ENCODE results near the gene HENMT1.
"Not testable (repeated sequence)": the region's sequence is repeated elsewhere in the genome, so short reads cannot be mapped to it uniquely, and the experiment has no call there.

The HENMT1 gene

DNA sequence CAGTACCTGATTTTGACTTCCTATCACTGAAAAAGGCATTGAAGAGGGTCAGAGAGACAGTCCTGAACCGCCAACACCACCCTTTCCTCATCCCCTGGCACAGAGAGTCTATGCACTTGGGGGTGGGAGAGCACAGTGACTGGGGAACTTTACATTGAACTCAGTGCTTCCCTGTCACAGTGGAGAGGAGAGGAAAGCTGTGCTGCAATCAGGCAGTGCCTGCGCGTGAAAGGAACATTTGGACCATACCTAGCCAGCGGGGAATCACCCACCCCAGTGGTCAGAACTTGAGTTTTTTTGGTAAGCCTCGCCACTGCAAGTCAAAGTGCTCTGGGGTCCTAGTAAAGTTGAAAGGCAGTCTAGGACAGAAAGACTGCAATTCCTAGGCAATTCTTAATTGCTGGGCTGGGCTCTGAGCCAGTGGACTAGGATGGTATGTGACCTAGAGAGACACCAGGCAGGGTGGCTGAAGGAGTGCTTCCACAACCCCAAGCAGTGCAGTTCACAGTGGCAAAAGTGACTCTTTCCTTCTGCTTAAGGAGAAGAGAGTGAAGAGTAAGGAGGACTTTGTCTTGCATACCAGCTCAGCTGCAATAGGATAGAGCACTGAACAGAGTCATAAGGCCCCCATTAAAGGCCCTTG, 9.4 kb upstream of the HENMT1 start:
- no peak overlapping the region for H3K4me3 ChIP-seq (ENCODE audit: low read length in 2 of 2)
- H3K9ac ChIP-seq (ENCODE audit: low read depth in 1 of 2, low read length in 2 of 2), result no peak overlapping the region
- H3K27me3 ChIP-seq (ENCODE audit: control insufficient read depth in 2 of 2, insufficient read depth in 2 of 2, low read length in 2 of 2), result no peaks in the 10 kb centered on the region
- no peaks in the 10 kb centered on the region for H3K36me3 ChIP-seq (ENCODE audit: control insufficient read depth in 2 of 2, insufficient read depth in 2 of 2, low read length in 2 of 2)
- H3K27ac ChIP-seq (ENCODE audit: low read depth in 2 of 2, low read length in 2 of 2), result no peak overlapping the region
- no peaks in the 10 kb centered on the region for H3K4me1 ChIP-seq (ENCODE audit: control insufficient read depth in 2 of 2, insufficient read depth in 2 of 2, low read length in 2 of 2)
- H3K9me3 ChIP-seq (ENCODE audit: control insufficient read depth in 2 of 2, low read length in 2 of 2), result no peaks in the 10 kb centered on the region

DNA sequence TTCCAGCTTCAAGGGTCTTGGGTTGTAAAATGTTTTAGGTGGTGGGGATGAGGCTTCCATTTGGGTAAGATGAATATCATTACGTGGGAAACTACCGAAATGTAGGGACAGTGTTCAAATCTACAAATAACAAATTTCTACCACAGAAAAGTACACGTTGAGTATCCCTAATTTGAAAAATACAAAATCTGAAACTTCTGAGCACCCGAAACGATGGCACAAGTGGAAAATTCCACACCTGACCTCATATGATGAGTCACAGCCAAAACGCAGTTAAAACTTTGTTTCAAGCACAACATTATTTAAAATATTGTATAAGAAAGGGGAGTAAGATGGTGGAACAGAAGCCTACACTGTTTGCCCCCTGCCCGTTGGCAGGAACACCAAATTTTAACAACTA, 8.8 kb upstream of the HENMT1 start:
- H3K4me1 ChIP-seq (ENCODE audit: control insufficient read depth in 2 of 2, insufficient read depth in 2 of 2, low read length in 2 of 2), result no peaks in the 10 kb centered on the region

DNA sequence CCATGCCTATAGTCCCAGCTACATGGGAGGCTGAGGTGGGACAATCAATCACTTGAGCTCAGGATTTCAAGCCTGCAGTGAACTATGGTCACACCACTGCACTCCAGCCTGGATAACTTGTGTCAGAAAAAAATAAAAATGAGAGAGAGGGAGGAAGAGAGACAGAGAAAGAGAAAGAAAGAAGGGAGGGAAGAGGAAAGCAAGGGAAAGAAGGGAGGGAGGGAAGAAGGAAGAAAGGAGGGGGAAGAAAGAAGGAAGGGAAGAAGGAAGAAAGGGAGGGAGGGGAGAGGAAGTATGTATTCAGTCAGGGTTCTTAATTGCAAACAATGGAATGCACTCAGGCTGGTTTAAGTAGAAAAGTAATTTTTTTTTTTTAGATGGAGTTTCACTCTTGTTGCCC, 7.9 kb upstream of the HENMT1 start:
- Histone ChIP-seq H3K36me3 (ENCODE audit: control insufficient read depth in 2 of 2, insufficient read depth in 2 of 2, low read length in 2 of 2) (no peaks in the 10 kb centered on the region), H3K9ac (ENCODE audit: low read depth in 1 of 2, low read length in 2 of 2) (no peak overlapping the region), H3K4me3 (ENCODE audit: low read length in 2 of 2) (no peak overlapping the region), H3K27me3 (ENCODE audit: control insufficient read depth in 2 of 2, insufficient read depth in 2 of 2, low read length in 2 of 2) (no peaks in the 10 kb centered on the region), H3K9me3 (ENCODE audit: control insufficient read depth in 2 of 2, low read length in 2 of 2) (no peaks in the 10 kb centered on the region), H3K27ac (ENCODE audit: low read depth in 2 of 2, low read length in 2 of 2) (no peak overlapping the region), H3K4me1 (ENCODE audit: control insufficient read depth in 2 of 2, insufficient read depth in 2 of 2, low read length in 2 of 2) (no peaks in the 10 kb centered on the region)

More for the DNA sequence above, 8.8 kb upstream of the HENMT1 start:
- no peaks in the 10 kb centered on the region for H3K27me3 ChIP-seq (ENCODE audit: control insufficient read depth in 2 of 2, insufficient read depth in 2 of 2, low read length in 2 of 2)
- H3K4me3 ChIP-seq (ENCODE audit: low read length in 2 of 2), result no peak overlapping the region
- no peak overlapping the region for H3K9ac ChIP-seq (ENCODE audit: low read depth in 1 of 2, low read length in 2 of 2)
- H3K27ac ChIP-seq (ENCODE audit: low read depth in 2 of 2, low read length in 2 of 2), result no peak overlapping the region
- H3K36me3 ChIP-seq (ENCODE audit: control insufficient read depth in 2 of 2, insufficient read depth in 2 of 2, low read length in 2 of 2), result no peaks in the 10 kb centered on the region
- H3K9me3 ChIP-seq (ENCODE audit: control insufficient read depth in 2 of 2, low read length in 2 of 2), result no peaks in the 10 kb centered on the region

DNA sequence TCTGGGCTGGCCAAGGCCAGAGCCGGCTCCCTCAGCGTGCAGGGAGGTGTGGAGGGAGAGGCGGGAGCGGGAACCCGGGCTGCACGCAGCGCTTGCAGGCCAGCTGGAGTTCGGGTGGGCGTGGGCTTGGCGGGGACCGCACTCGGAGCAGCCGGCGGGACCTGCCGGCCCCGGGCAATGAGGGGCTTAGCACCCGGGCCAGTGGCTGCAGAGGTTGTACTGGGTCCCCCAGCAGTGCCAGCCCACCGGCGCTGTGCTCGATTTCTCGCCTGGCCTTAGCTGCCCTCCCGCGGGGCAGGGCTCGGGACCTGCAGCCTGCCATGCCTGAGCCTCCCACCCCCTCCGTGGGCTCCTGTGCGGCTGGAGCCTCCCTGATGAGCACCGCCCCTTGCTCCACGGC, 6.5 kb upstream of the HENMT1 start:
- H3K27me3 ChIP-seq (ENCODE audit: control insufficient read depth in 2 of 2, insufficient read depth in 2 of 2, low read length in 2 of 2); H3K27ac ChIP-seq (ENCODE audit: low read depth in 2 of 2, low read length in 2 of 2); H3K9ac ChIP-seq (ENCODE audit: low read depth in 1 of 2, low read length in 2 of 2); H3K36me3 ChIP-seq (ENCODE audit: control insufficient read depth in 2 of 2, insufficient read depth in 2 of 2, low read length in 2 of 2); H3K4me3 ChIP-seq (ENCODE audit: low read length in 2 of 2); H3K9me3 ChIP-seq (ENCODE audit: control insufficient read depth in 2 of 2, low read length in 2 of 2); H3K4me1 ChIP-seq (ENCODE audit: control insufficient read depth in 2 of 2, insufficient read depth in 2 of 2, low read length in 2 of 2): not testable (repeated sequence)

DNA sequence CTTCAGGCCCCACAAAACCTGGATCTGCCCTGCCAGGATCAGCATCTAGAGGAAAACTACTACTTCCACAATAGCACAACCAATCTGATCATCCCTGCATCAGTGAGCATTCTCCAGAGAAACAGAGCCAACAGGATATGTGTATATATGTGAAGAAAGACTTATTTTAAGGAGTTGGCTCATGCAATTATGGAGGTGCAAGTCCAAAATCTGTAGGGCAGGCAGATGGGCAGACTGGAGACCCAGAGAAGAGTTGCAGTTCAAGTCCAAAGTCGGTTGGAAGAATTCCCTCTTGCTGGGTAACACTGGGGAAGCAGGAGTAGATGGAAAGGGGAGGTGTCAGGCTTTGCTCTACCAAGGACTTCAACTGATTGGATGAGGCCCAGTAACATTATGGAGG, 4.9 kb upstream of the HENMT1 start:
- no peaks in the 10 kb centered on the region for H3K27me3 ChIP-seq (ENCODE audit: control insufficient read depth in 2 of 2, insufficient read depth in 2 of 2, low read length in 2 of 2)
- H3K36me3 ChIP-seq (ENCODE audit: control insufficient read depth in 2 of 2, insufficient read depth in 2 of 2, low read length in 2 of 2), result no peaks in the 10 kb centered on the region
- no peak overlapping the region for H3K27ac ChIP-seq (ENCODE audit: low read depth in 2 of 2, low read length in 2 of 2)
- H3K4me1 ChIP-seq (ENCODE audit: control insufficient read depth in 2 of 2, insufficient read depth in 2 of 2, low read length in 2 of 2), result peaks cover 3 to 4% of the 10 kb centered on the region in 2 donors
- H3K4me3 ChIP-seq (ENCODE audit: low read length in 2 of 2), result no peak overlapping the region
- no peaks in the 10 kb centered on the region for H3K9me3 ChIP-seq (ENCODE audit: control insufficient read depth in 2 of 2, low read length in 2 of 2)
- H3K9ac ChIP-seq (ENCODE audit: low read depth in 1 of 2, low read length in 2 of 2), result no peak overlapping the region

DNA sequence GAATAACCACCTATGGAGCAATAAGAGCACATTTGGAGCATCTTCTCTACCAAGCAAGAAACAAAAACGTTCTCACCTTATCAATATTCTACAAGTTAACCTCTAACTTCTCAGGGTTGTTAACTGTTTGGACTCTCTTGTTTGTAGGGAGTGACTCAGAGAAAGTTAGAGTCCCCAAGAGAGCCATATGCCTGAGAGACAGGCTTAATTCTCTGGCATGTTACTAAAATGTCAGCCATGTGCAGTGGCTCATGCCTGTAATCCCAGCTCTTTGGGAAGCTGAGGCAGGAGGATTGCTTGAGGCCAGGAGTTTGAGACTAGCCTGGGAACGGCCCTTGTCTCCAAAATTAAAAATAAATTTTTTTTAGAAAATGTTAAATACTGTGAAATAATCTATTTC, 4.2 kb upstream of the HENMT1 start:
- Histone ChIP-seq H3K36me3 (ENCODE audit: control insufficient read depth in 2 of 2, insufficient read depth in 2 of 2, low read length in 2 of 2) (no peaks in the 10 kb centered on the region), H3K4me3 (ENCODE audit: low read length in 2 of 2) (no peak overlapping the region), H3K27ac (ENCODE audit: low read depth in 2 of 2, low read length in 2 of 2) (no peak overlapping the region), H3K4me1 (ENCODE audit: control insufficient read depth in 2 of 2, insufficient read depth in 2 of 2, low read length in 2 of 2) (peaks cover 3 to 4% of the 10 kb centered on the region in 2 donors), H3K9me3 (ENCODE audit: control insufficient read depth in 2 of 2, low read length in 2 of 2) (no peaks in the 10 kb centered on the region), H3K27me3 (ENCODE audit: control insufficient read depth in 2 of 2, insufficient read depth in 2 of 2, low read length in 2 of 2) (no peaks in the 10 kb centered on the region), H3K9ac (ENCODE audit: low read depth in 1 of 2, low read length in 2 of 2) (no peak overlapping the region)

DNA sequence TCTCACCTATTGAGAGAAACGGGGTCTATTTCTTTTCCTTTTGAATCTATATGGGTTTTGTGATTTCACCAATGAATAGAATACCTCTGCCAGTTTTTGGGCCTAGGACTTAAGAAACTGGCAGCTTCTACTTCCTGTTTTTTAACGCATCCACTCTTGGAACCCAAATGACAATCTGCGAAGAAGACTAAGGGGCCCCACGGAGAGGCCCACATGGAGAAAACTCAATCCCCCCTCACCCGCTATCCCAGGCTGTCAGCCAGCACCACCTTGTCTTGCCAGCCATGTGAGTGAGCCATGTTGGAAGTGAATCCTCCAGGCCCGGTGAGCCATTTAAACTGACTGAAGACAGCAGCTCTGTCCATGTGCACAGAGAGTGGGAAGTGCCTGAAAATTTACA, 3.6 kb upstream of the HENMT1 start:
- Histone ChIP-seq H3K27ac (ENCODE audit: low read depth in 2 of 2, low read length in 2 of 2) (no peak overlapping the region), H3K9ac (ENCODE audit: low read depth in 1 of 2, low read length in 2 of 2) (no peak overlapping the region), H3K27me3 (ENCODE audit: control insufficient read depth in 2 of 2, insufficient read depth in 2 of 2, low read length in 2 of 2) (no peaks in the 10 kb centered on the region), H3K4me1 (ENCODE audit: control insufficient read depth in 2 of 2, insufficient read depth in 2 of 2, low read length in 2 of 2) (peaks cover 3 to 4% of the 10 kb centered on the region in 2 donors), H3K4me3 (ENCODE audit: low read length in 2 of 2) (no peak overlapping the region), H3K9me3 (ENCODE audit: control insufficient read depth in 2 of 2, low read length in 2 of 2) (no peaks in the 10 kb centered on the region), H3K36me3 (ENCODE audit: control insufficient read depth in 2 of 2, insufficient read depth in 2 of 2, low read length in 2 of 2) (no peaks in the 10 kb centered on the region)

DNA sequence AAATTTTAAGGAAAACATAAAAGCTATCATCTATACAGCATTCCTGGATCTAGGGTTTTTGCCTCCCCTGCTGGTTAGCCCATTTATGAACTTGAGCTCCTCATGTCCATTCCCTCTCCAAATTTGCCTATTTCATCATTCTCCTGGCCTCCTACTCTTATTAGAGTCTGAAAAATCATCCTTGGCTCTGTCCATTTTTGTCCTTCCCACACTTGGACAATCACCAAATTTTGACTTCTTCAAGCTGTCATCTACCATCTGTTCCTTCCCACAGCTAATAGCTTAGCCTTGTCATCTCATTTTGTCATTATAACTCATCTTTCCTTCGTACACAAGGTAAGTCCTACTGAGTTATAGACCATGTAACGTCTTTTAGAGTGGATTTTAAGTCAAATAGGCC, 2.2 kb upstream of the HENMT1 start:
- H3K9me3 ChIP-seq (ENCODE audit: control insufficient read depth in 2 of 2, low read length in 2 of 2), result no peaks in the 10 kb centered on the region
- H3K27me3 ChIP-seq (ENCODE audit: control insufficient read depth in 2 of 2, insufficient read depth in 2 of 2, low read length in 2 of 2), result no peaks in the 10 kb centered on the region
- peaks cover 3 to 4% of the 10 kb centered on the region in 2 donors for H3K4me1 ChIP-seq (ENCODE audit: control insufficient read depth in 2 of 2, insufficient read depth in 2 of 2, low read length in 2 of 2)
- H3K9ac ChIP-seq (ENCODE audit: low read depth in 1 of 2, low read length in 2 of 2), result no peak overlapping the region
- H3K27ac ChIP-seq (ENCODE audit: low read depth in 2 of 2, low read length in 2 of 2), result no peak overlapping the region
- no peaks in the 10 kb centered on the region for H3K36me3 ChIP-seq (ENCODE audit: control insufficient read depth in 2 of 2, insufficient read depth in 2 of 2, low read length in 2 of 2)
- no peak overlapping the region for H3K4me3 ChIP-seq (ENCODE audit: low read length in 2 of 2)

DNA sequence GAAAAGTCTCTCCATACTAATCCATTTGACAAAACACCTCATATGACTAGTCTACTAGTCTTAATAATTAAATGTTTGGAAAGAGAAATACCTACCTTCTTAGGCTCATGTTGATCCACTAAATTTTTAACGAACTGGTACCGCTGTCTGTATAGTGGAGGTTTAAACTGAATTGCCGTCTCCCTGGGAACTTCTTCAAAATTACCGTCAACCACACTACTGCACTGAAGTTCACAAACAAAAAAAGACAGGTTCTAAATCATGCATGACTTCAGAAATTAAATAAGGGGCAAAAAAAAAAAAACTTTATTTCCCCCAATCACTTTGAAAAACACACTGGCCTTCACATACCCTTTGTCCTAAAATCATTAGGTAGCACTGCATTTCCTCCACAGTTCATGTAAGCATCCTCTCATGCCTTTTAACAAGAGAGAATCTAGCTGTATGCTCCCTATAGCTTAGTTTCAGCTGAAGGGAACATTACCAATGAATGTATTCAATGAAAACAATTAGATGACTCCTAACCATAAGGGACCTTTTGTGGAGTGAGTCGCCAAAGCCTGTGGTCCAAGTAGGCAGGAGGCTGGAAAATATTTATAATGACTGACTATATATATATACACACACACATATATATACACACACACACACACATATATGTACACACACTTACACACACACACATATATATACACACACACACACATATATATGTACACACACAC, 3.4 kb downstream of the HENMT1 start:
- H3K9me3 ChIP-seq (ENCODE audit: control insufficient read depth in 2 of 2, low read length in 2 of 2), result no peaks in the 10 kb centered on the region
- H3K4me1 ChIP-seq (ENCODE audit: control insufficient read depth in 2 of 2, insufficient read depth in 2 of 2, low read length in 2 of 2), result peaks cover 1 to 3% of the 10 kb centered on the region in 2 donors
- no peaks in the 10 kb centered on the region for H3K27me3 ChIP-seq (ENCODE audit: control insufficient read depth in 2 of 2, insufficient read depth in 2 of 2, low read length in 2 of 2)
- H3K4me3 ChIP-seq (ENCODE audit: low read length in 2 of 2), result no peak overlapping the region
- no peak overlapping the region for H3K9ac ChIP-seq (ENCODE audit: low read depth in 1 of 2, low read length in 2 of 2)
- H3K27ac ChIP-seq (ENCODE audit: low read depth in 2 of 2, low read length in 2 of 2), result no peak overlapping the region
- no peaks in the 10 kb centered on the region for H3K36me3 ChIP-seq (ENCODE audit: control insufficient read depth in 2 of 2, insufficient read depth in 2 of 2, low read length in 2 of 2)

DNA sequence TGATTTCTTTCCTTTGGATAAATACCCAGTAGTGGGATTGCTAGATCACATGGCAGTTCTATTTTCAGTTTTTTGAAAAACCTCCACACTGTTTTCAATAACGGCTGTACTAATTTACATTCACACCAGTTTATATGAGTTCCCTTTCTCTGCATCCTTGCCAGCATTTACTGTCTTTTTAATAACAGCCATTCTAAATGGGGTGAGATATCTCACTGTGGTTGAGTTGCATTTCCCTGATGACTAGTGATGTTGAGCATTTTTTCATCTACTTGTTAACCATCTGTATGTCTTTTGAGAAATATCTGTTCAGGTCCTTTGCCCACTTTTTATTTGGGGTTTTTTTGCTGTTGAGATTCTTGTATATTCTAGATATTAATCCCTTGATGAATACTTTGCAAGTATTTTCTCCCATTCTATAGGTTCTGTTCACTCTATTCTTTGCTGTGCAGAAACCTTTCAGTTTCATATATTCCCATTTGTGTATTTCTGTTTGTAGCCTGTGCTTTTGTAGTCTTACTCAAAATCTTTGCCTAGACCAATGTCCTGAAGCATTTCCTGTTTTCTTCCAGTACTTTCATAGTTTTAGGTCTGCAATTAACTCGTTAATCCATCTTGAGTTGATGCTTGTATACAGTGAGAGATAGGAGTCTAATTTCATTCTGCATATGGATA, 7.3 kb downstream of the HENMT1 start:
- Histone ChIP-seq H3K9me3 (ENCODE audit: control insufficient read depth in 2 of 2, low read length in 2 of 2) (no peaks in the 10 kb centered on the region), H3K27me3 (ENCODE audit: control insufficient read depth in 2 of 2, insufficient read depth in 2 of 2, low read length in 2 of 2) (no peaks in the 10 kb centered on the region), H3K27ac (ENCODE audit: low read depth in 2 of 2, low read length in 2 of 2) (no peak overlapping the region), H3K9ac (ENCODE audit: low read depth in 1 of 2, low read length in 2 of 2) (no peak overlapping the region), H3K4me3 (ENCODE audit: low read length in 2 of 2) (no peak overlapping the region), H3K4me1 (ENCODE audit: control insufficient read depth in 2 of 2, insufficient read depth in 2 of 2, low read length in 2 of 2) (no peaks in the 10 kb centered on the region), H3K36me3 (ENCODE audit: control insufficient read depth in 2 of 2, insufficient read depth in 2 of 2, low read length in 2 of 2) (no peaks in the 10 kb centered on the region)

All from mucosa of rectum (tissue), 2 donors.